AG04449 (cell line): ENCODE results near the gene VIPR2.

Experiments
- CTCF ChIA-PET: fragments of 350-600 bp; formaldehyde crosslinking; extraction: SDS; loops from one replicate; lab custom pipeline; 2021; ENCODE audit warnings: antibody characterized with exemption; lab: Yijun Ruan, JAX
- POLR2A ChIA-PET: fragments of 400-600, 350-600 bp; formaldehyde crosslinking; extraction: SDS; loops from one replicate; lab custom pipeline; 2020; ENCODE audit warnings: antibody characterized with exemption, inconsistent platforms; lab: Yijun Ruan, JAX
- DNase-seq: peaks from one replicate; pipeline ENCODE4 v3.0.0-alpha.2; 2010; ENCODE audit warnings: low read depth, low spot score
- H3K4me3 ChIP-seq: 2 replicates; pipeline ENCODE4 v1.5.1; 2011; ENCODE audit warnings: low read depth, mild to moderate bottlenecking, control low read depth, low read length
- CTCF ChIP-seq: IDR thresholded peaks from one replicate; pipeline ENCODE4 v1.5.1; 2011; ENCODE audit warnings: mild to moderate bottlenecking, moderate library complexity, low read length, control low read depth, inconsistent platforms; ENCODE audit not compliant: insufficient read depth; ENCODE audit errors: missing control alignments

Gene VIPR2

GRCh38 chr7:159144758-159145489 lies at the start of gene VIPR2:
Gene VIPR2 (minus strand): TSS chr7:159144867. CDS start chr7:159144771, 96 bp downstream.
- TF ChIP-seq CTCF: no peak
- no peak for DNase-seq
- no peak within 1 kb of the TSS for H3K4me3 ChIP-seq
- CTCF ChIA-PET: no interaction called here
- POLR2A ChIA-PET: no interaction called here

- no peak for TF ChIP-seq CTCF
- no peak overlapping the region for H3K4me3 ChIP-seq
- ChIA-PET CTCF (no interaction called here), POLR2A (no interaction called here)
- no peak for DNase-seq
Measured at GRCh38 chr7:159193543-159194090, 49.0 kb upstream of the VIPR2 start.

GRCh38 chr7:159192725-159193453 lies 48.2 kb upstream of the VIPR2 start:
- no peak for DNase-seq
- CTCF ChIA-PET: no interaction called here
- H3K4me3 ChIP-seq: no peak overlapping the region
- POLR2A ChIA-PET: no interaction called here
- no peak for TF ChIP-seq CTCF

GRCh38 chr7:159192013-159192412 lies 47.3 kb upstream of the VIPR2 start:
- H3K4me3 ChIP-seq: no peak overlapping the region
- no peak for DNase-seq
- TF ChIP-seq CTCF: no peak
- CTCF ChIA-PET: no interaction called here
- POLR2A ChIA-PET: no interaction called here

- no peak overlapping the region for H3K4me3 ChIP-seq
- CTCF ChIA-PET: no interaction called here
- TF ChIP-seq CTCF: no peak
- no peak for DNase-seq
- POLR2A ChIA-PET: no interaction called here
Measured at GRCh38 chr7:159191236-159191635, 46.6 kb upstream of the VIPR2 start.

- POLR2A ChIA-PET: no interaction called here
- CTCF ChIA-PET: no interaction called here
- H3K4me3 ChIP-seq: no peak overlapping the region
- no peak for DNase-seq
- no peak for TF ChIP-seq CTCF
Measured at GRCh38 chr7:159188011-159188410, 43.3 kb upstream of the VIPR2 start.
